GM19025 (cell line): ENCODE data around the gene ITPRIPL1.

Experiments used
- ATAC-seq: cut with Tn5 transposase; IDR thresholded peaks from one replicate; pipeline ENCODE4 v1.9.1; 2021; ENCODE audit warnings: mild to moderate bottlenecking, low read depth, moderate library complexity; ENCODE audit not compliant: unreplicated experiment

ITPRIPL1 gene

GRCh38 chr2:96353606-96354101, 28.5 kb downstream of the ITPRIPL1 start:
- ATAC-seq: no peak

GRCh38 chr2:96354492-96354891, 29.4 kb downstream of the ITPRIPL1 start:
- ATAC-seq: no peak

GRCh38 chr2:96356889-96357288, 31.8 kb downstream of the ITPRIPL1 start:
- ATAC-seq: no peak

- ATAC-seq: no peak
Observed at GRCh38 chr2:96359310-96359709, 34.2 kb downstream of the ITPRIPL1 start.

- ATAC-seq: no peak
Observed at GRCh38 chr2:96359866-96360265, 34.7 kb downstream of the ITPRIPL1 start.

GRCh38 chr2:96361751-96362150, 36.6 kb downstream of the ITPRIPL1 start:
- ATAC-seq: no peak

GRCh38 chr2:96369186-96369585, 44.1 kb downstream of the ITPRIPL1 start:
- no peak for ATAC-seq

- ATAC-seq: no peak
Observed at GRCh38 chr2:96374211-96374951, 49.3 kb downstream of the ITPRIPL1 start.
